Right lobe of liver (tissue), 6 donors: ENCODE measurements around the gene LZTR1. TPM values are rescaled to one million over a fixed set of nuclear protein-coding genes. Genes with fewer than 3 reads are reported as not detected.
A peak's percentile ranks its signal among the peaks of the same experiment; 100 is the strongest.
"Not testable (repeated sequence)": the region's sequence is repeated elsewhere in the genome, so short reads cannot be mapped to it uniquely, and the experiment has no call there.

Experiments
- ATAC-seq, 4 donors: fragments of 200-7000 bp; cut with Tn5 transposase; one replicate each; pipeline ENCODE4 v1.9.1; 2020; ENCODE audit warnings: mild to moderate bottlenecking in 4 of 4, moderate library complexity in 4 of 4
- DNase-seq, 3 donors: peaks; one replicate each; pipeline ENCODE4 v3.0.0-alpha.2; 2020
- H3K27ac ChIP-seq, 3 donors: fragments of 200-600 bp; one replicate each; pipeline ENCODE4 v1.8.0; 2022
- H3K27me3 ChIP-seq, 2 donors: fragments of 200-600 bp; one replicate each; pipeline ENCODE4 v1.8.0; 2022
- H3K36me3 ChIP-seq, 4 donors: fragments of 200-600 bp; sonication (generic) in 1 of 4; one replicate each; pipeline versions ENCODE4 v1.5.1 to v1.8.0; 2017 to 2022; ENCODE audit warnings: control low read depth in 1 of 4
- H3K4me1 ChIP-seq, 4 donors: fragments of 200-600 bp; sonication (generic) in 1 of 4; one replicate each; pipeline versions ENCODE4 v1.5.1 to v1.8.0; 2017 to 2022; ENCODE audit warnings: control low read depth in 1 of 4
- H3K4me3 ChIP-seq, 3 donors: fragments of 200-600 bp; one replicate each; pipeline ENCODE4 v1.8.0; 2022
- H3K9me3 ChIP-seq, 4 donors: fragments of 200-600 bp; sonication (generic) in 1 of 4; one replicate each; pipeline versions ENCODE4 v1.5.1 to v1.8.0; 2017 to 2022; ENCODE audit warnings: control low read depth in 1 of 4
- POLR2A ChIP-seq: fragments of 450-650 bp; IDR thresholded peaks from one replicate; pipeline ENCODE4 v1.6.1; 2017; ENCODE audit warnings: antibody characterized with exemption, mild to moderate bottlenecking
- WGBS: methylation state at CpG from one replicate; pipeline ENCODE4 v1.1.6; 2018; ENCODE audit warnings: low coverage, low lambda C conversion rate; ENCODE audit not compliant: insufficient coverage; ENCODE audit errors: missing lambda C conversion rate; 5-methylcytosine and 5-hydroxymethylcytosine counted together
- intact Hi-C, 2 donors: fragments of 100-400 bp; cut with DNase I; formaldehyde crosslinking; loops; one replicate each; pipeline versions ENCODE4 v1.11.2 to v1.14.1; 2022
- total RNA-seq, 6 experiments: library from RNA; depleted of rRNA in 2 of 6; stranded (reverse); fragments of >200 nt in 2 of 6; fragmentation: NEBNext Ultra II Directional in 3 of 6; extraction: Animal tissue kit (Norgen Biotek cat#: 25700) in 3 of 6; gene quantifications; one replicate each; pipeline versions ENCODE4 v1.1.0 to v1.2.4, GENCODE V29; 2016 to 2023
- TF ChIP-seq, protein P1 (sequence below), 4 donors: fragments of 200-600 bp in 3 of 4; fragments of 450-650 bp in 1 of 4; IDR thresholded peaks; one replicate each; pipeline versions ENCODE4 v1.5.1 to v1.8.0; 2016 to 2022; ENCODE audit warnings: antibody characterized with exemption in 4 of 4, mild to moderate bottlenecking in 2 of 4
- donor health status: DM: no; HTN: yes; CAD: no.
- donor health status: DM: no; HTN: no; CAD: no.
- donor health status: DM: no; HTN: no; CAD: no.
- donor health status: DM: no; HTN: yes; CAD: no.
- donor health status: DM: no; HTN: yes; CAD: no.

Gene LZTR1
- total RNA-seq, 6 experiments from 2014 or later = 22.7 to 33.3 (median 27.0) TPM

DNA sequence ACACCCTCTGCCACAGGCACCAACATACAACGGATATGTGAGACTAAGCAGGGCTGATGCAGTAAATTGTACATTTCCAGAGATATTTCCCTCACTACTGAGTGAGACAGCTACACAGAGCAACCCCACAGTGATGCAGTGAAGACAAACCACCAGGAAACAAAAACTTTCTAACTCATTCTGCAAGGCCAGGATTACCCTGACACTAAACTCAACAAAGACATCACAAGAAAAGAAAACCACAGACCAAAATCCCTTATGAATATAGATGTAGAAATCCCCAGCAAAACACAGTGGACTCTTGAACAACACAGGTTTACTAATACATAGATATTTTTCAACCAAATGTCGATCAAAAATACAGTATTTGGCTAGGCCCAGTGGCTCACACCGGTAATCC is 51.8 kb downstream of the LZTR1 start:
- H3K27ac ChIP-seq = no peak overlapping the region
- intact Hi-C loops = no loop called here
- H3K4me1 ChIP-seq = no peaks in the 10 kb centered on the region
- TF ChIP-seq POLR2A = no peak
- TF ChIP-seq, protein P1, sequence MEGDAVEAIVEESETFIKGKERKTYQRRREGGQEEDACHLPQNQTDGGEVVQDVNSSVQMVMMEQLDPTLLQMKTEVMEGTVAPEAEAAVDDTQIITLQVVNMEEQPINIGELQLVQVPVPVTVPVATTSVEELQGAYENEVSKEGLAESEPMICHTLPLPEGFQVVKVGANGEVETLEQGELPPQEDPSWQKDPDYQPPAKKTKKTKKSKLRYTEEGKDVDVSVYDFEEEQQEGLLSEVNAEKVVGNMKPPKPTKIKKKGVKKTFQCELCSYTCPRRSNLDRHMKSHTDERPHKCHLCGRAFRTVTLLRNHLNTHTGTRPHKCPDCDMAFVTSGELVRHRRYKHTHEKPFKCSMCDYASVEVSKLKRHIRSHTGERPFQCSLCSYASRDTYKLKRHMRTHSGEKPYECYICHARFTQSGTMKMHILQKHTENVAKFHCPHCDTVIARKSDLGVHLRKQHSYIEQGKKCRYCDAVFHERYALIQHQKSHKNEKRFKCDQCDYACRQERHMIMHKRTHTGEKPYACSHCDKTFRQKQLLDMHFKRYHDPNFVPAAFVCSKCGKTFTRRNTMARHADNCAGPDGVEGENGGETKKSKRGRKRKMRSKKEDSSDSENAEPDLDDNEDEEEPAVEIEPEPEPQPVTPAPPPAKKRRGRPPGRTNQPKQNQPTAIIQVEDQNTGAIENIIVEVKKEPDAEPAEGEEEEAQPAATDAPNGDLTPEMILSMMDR (IDR thresholded peaks at IDR 0.05) = no peak
- H3K9me3 ChIP-seq = no peaks in the 10 kb centered on the region
- ATAC-seq (no peak), DNase-seq (no peak)
- H3K27me3 ChIP-seq = no peaks in the 10 kb centered on the region
- 87% methylated on average over 3 of the region's 3 CpGs for WGBS
- H3K36me3 ChIP-seq = no peaks in the 10 kb centered on the region
- no peak overlapping the region for H3K4me3 ChIP-seq

DNA sequence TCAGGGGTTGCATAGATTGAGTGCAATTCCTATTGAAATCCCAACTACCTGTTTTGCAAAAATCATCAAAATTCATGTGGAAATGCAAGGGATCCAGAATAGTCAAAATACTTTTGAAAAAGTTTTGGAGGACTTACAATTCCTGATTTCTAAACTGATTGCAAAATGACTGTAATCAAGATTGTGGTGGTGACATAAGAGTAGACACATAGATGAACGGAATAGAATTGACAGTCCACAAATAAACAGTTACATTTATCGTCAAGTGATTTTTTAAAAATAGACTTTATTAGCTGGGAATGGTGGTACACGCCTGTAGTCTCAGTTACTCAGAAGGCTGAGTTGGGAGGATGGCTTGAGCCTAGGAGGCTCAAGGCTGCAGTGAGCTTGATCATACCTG is 52.9 kb downstream of the LZTR1 start:
- DNase-seq = no peak
- H3K4me3 ChIP-seq = no peak overlapping the region
- no peaks in the 10 kb centered on the region for H3K27me3 ChIP-seq
- no peak overlapping the region for H3K27ac ChIP-seq
- 78% methylated on average over 3 of the region's 3 CpGs for WGBS
- no peak for ATAC-seq
- intact Hi-C loops = no loop called here
- no peaks in the 10 kb centered on the region for H3K4me1 ChIP-seq
- no peaks in the 10 kb centered on the region for H3K9me3 ChIP-seq
- no peak for TF ChIP-seq POLR2A
- TF ChIP-seq, protein P1 (IDR thresholded peaks at IDR 0.05) = no peak
- no peaks in the 10 kb centered on the region for H3K36me3 ChIP-seq

DNA sequence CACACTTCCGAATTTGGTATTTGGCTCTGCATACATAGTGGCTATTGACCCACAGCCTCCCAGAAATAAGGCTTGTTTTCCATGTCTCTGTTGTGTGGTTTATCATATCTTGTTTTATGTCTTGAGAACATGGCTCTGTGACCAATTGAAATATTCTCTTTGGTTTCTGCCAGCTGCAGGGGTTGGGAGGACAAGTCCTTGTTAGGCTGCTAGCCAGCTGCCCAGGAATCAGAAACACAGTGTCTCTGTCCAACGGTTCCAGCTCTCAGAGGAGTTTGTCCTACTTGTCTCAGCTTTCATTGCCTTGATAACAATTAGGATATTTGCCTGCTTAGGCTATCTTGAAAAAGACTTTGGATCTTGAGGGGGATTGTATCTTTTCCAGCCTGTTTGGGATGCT is 56.3 kb downstream of the LZTR1 start:
- no peaks in the 10 kb centered on the region for H3K9me3 ChIP-seq
- no peak overlapping the region for H3K27ac ChIP-seq
- H3K4me1 ChIP-seq = no peaks in the 10 kb centered on the region
- no peaks in the 10 kb centered on the region for H3K27me3 ChIP-seq
- no peak overlapping the region for H3K4me3 ChIP-seq
- intact Hi-C loops = no loop called here
- ATAC-seq = peak in 1 of 4 donors; percentile 16
- WGBS = 33% methylated on average over 1 of the region's 2 CpGs
- TF ChIP-seq, protein P1 (IDR thresholded peaks at IDR 0.05) = no peak
- no peak for TF ChIP-seq POLR2A
- no peaks in the 10 kb centered on the region for H3K36me3 ChIP-seq
- DNase-seq = no peak

DNA sequence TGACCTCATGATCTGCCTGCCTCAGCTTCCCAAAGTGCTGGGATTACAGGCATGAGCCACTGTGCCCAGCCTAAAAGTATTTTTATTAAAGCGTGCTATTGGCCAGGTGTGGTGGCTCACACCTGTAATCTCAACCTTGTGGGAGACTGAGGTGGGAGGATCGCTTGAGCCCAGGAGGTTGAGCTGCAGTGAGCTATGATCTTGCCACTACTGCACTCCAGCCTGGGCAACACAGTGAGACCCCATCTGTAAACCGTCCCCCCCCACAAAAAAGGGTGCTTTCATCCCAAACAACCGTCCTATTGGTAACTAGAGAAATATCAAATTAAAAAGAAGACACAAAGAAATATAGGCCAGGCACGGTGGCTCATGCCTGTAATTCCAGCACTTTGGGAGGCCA is 57.1 kb downstream of the LZTR1 start:
- H3K36me3 ChIP-seq, DNase-seq, H3K4me3 ChIP-seq, ATAC-seq, H3K9me3 ChIP-seq, intact Hi-C loops, H3K27me3 ChIP-seq, H3K27ac ChIP-seq, H3K4me1 ChIP-seq: not testable (repeated sequence)
- WGBS = 66% methylated on average over 3 of the region's 5 CpGs

DNA sequence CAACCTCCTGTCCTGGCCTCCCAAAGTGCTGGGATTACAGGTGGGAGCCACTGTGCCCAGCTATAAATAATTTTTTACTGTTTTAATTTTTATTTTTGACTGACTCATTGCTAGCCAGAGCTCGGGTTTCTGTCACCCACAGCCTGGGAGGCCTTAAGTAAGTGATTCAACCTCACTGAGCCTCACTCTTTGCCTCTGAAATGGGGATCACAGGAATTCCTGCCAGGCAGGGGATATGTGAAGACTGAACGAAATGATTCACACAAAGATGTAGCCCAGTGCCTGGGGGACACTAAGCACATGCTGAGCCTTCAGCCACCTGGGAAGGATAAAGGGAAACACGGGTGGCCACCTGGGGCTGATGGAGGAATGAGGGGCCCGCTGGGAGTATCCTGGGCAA is 59.8 kb downstream of the LZTR1 start:
- Histone ChIP-seq H3K27me3 (no peaks in the 10 kb centered on the region), H3K4me3 (no peak overlapping the region), H3K4me1 (peaks cover 0 to 4% (median 0%) of the 10 kb centered on the region in 4 donors), H3K27ac (no peak overlapping the region), H3K9me3 (no peaks in the 10 kb centered on the region), H3K36me3 (no peaks in the 10 kb centered on the region)
- DNase-seq = no peak
- ATAC-seq = no peak
- TF ChIP-seq, protein P1 (IDR thresholded peaks at IDR 0.05) = no peak
- no peak for TF ChIP-seq POLR2A
- WGBS = 60% methylated on average over 3 of the region's 4 CpGs
- intact Hi-C loops = no loop called here
